ENCODE results near the gene ACAP2.

The ACAP2 gene

DNA sequence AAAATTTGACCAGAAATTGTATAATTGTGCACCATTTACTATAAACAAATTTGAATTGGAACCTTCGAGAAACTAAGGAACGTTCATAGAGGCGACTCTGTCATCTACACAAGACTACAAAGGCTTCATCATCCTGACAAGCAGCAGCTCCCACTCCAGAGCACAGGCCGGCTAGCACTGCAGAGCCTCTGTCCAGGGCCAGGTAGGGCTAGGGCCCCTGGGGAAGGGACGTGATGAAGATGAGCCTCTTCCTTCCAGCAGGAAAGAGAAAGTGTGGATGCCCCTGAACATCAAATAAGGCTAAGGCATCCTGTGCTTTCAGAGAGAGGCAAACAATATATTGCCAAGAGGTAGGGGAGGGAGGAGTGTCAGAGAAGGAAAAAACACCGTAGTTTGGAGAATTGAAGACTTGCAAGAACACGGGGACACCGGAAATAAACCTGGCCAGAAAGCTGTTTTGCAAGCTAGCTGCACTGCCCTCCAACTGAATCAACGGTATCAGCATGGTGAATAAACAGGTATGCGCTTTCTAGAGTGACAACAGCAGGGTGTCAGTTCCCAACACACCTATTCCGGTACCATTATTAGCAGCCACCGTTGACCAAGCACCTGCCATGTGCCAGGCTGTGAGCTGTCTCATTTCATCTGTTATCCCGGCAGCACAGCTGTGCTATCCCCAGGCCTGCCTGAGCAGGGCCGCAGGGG lies 184.2 kb downstream of the ACAP2 start:
- FAIRE-seq (peak; percentile 60), DNase-seq (ENCODE audit: insufficient read length, low spot score) (no peak)
- TF ChIP-seq POLR2AphosphoS5 (IDR thresholded peaks at IDR 0.05; ENCODE audit: low read depth, low read length) (no peak; the same call in 1 of the 2 replicates), TAF1 (IDR thresholded peaks at IDR 0.05; ENCODE audit: low read depth, low read length) (no peak), POLR2A (IDR thresholded peaks at IDR 0.05; ENCODE audit: low read depth, low read length) (no peak), POU2F2 (IDR thresholded peaks at IDR 0.05; ENCODE audit: low read depth, low read length) (no peak), SPI1 (IDR thresholded peaks at IDR 0.05; ENCODE audit: low read depth, low read length) (no peak), PAX5 (IDR thresholded peaks at IDR 0.05; ENCODE audit: insufficient read depth, low read length, severe bottlenecking) (no peak)

DNA sequence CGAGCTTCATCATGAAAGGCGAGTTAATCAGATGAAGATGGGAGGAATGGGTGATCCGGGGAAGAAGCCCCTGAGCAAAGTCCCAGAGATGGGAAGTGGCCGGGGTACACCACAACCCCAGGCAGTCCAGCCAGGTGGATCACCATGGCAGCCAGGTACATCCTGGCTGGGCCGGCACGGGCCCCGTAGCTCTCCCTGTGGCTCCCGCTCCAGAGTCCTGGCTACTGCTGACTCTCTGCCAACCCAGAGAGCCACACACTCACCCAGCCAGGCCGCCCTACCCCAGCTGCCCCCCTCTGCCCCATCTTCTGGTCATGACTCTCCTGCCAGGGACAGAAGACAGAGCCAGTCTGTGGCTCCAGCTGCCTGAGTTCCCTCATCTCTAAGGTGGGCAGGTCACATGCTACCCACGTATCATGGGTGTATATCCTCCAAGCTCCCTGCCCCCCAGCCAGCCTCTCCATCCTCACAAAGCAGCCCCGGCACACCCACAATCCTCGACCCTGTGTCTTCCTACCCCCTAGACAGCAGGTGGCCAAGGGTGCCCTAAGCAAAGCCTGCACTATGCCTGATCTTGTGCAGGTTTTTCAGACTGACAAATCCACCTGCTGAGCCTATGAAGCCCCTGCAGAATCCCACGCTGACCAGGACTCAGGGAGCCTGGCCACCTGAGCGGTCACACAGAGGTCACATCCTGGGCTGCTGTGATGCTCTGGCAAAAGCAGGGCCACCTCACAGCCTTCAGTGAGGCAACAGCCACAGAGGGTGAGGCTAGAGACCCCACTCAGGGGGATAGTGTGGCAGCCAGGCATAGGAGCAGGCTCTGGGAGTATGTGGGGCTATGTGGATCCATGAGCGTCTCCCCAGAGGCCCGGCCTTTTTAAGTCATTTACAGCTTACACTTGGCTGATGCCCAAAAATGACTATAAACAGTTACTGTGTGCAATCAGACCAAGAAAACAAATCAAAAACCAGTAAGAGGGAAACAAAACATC lies 185.1 kb downstream of the ACAP2 start:
- FAIRE-seq (no peak), DNase-seq (ENCODE audit: insufficient read length, low spot score) (no peak)
- TF ChIP-seq PAX5 (IDR thresholded peaks at IDR 0.05; ENCODE audit: insufficient read depth, low read length, severe bottlenecking), result no peak
- TF ChIP-seq SPI1 (IDR thresholded peaks at IDR 0.05; ENCODE audit: low read depth, low read length), result no peak
- no peak for TF ChIP-seq TAF1 (IDR thresholded peaks at IDR 0.05; ENCODE audit: low read depth, low read length)
- TF ChIP-seq POLR2A (IDR thresholded peaks at IDR 0.05; ENCODE audit: low read depth, low read length), result no peak
- no peak for TF ChIP-seq POU2F2 (IDR thresholded peaks at IDR 0.05; ENCODE audit: low read depth, low read length)
- TF ChIP-seq POLR2AphosphoS5 (IDR thresholded peaks at IDR 0.05; ENCODE audit: low read depth, low read length), result no peak

DNA sequence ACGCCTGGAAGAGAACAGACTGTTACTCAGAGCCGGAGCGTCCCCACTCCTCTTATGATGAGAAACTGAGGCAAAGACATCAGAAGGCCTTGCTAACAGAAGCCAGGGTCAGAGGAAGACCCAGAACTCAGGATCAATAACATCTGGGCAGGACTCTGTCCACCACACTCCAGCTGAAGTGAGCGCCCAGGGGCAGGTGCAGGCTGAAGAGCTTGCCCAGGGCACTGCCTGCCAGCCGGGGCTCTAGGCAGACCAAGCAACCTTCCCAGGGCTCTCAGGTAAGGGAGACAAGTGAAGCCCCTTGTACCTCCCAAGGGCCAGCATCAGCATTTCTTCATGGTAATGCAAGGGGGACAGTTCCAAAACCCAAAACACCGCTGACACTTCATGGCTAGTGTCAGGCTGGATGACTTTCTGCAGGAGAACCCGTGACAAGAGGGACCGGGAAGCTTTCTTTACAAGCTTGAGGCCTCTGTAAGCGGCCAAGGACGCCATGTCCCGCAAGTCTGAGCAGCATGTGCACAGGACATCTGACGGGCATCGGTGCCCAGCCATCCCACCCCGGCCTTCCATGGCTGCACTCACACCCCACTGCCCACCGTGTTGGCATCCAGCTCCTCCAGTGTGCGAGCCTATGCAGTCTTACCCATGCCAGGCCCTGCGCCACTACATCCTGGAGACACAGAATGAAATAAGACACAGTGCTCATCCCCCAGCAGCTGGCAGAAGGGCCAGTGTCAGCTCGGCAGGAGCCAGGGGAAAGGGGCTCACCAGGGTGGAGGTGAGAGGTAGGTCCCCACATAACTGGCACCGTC lies 186.0 kb downstream of the ACAP2 start:
- FAIRE-seq, result no peak

GRCh38 chr3:195255571-195256501 lies 187.0 kb downstream of the ACAP2 start:
- FAIRE-seq, result no peak
- TF ChIP-seq PAX5 (IDR thresholded peaks at IDR 0.05; ENCODE audit: insufficient read depth, low read length, severe bottlenecking), result no peak
- TF ChIP-seq SPI1 (IDR thresholded peaks at IDR 0.05; ENCODE audit: low read depth, low read length), result no peak
- no peak for TF ChIP-seq POLR2AphosphoS5 (IDR thresholded peaks at IDR 0.05; ENCODE audit: low read depth, low read length)
- no peak for DNase-seq (ENCODE audit: insufficient read length, low spot score)

More for the DNA sequence above, 186.0 kb downstream of the ACAP2 start:
- no peak for DNase-seq (ENCODE audit: insufficient read length, low spot score)
- TF ChIP-seq POLR2AphosphoS5 (IDR thresholded peaks at IDR 0.05; ENCODE audit: low read depth, low read length) (no peak), PAX5 (IDR thresholded peaks at IDR 0.05; ENCODE audit: insufficient read depth, low read length, severe bottlenecking) (no peak), TAF1 (IDR thresholded peaks at IDR 0.05; ENCODE audit: low read depth, low read length) (no peak), POLR2A (IDR thresholded peaks at IDR 0.05; ENCODE audit: low read depth, low read length) (no peak), POU2F2 (IDR thresholded peaks at IDR 0.05; ENCODE audit: low read depth, low read length) (no peak), SPI1 (IDR thresholded peaks at IDR 0.05; ENCODE audit: low read depth, low read length) (no peak)

DNA sequence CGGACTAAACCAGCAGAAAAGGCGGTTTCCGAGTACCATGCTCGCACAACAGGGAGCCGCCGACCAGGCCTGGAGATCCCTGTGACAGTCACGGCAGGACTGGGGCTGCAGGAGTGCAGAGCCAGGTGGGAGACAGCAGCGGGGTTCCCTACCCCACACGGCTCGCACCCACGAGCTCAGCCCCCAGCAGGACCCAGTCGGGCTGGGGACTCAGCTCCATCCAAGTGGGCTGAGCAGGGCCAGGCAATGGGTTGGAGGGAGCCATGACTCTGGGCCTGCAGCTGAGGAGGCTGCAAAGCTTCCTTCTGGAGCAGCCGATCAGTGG lies 187.7 kb downstream of the ACAP2 start:
- FAIRE-seq (no peak), DNase-seq (ENCODE audit: insufficient read length, low spot score) (no peak)
- no peak for TF ChIP-seq POLR2A (IDR thresholded peaks at IDR 0.05; ENCODE audit: low read depth, low read length)
- TF ChIP-seq TAF1 (IDR thresholded peaks at IDR 0.05; ENCODE audit: low read depth, low read length), result no peak
- TF ChIP-seq POU2F2 (IDR thresholded peaks at IDR 0.05; ENCODE audit: low read depth, low read length), result no peak
- TF ChIP-seq POLR2AphosphoS5 (IDR thresholded peaks at IDR 0.05; ENCODE audit: low read depth, low read length), result no peak
- TF ChIP-seq SPI1 (IDR thresholded peaks at IDR 0.05; ENCODE audit: low read depth, low read length), result no peak
- no peak for TF ChIP-seq PAX5 (IDR thresholded peaks at IDR 0.05; ENCODE audit: insufficient read depth, low read length, severe bottlenecking)

DNA sequence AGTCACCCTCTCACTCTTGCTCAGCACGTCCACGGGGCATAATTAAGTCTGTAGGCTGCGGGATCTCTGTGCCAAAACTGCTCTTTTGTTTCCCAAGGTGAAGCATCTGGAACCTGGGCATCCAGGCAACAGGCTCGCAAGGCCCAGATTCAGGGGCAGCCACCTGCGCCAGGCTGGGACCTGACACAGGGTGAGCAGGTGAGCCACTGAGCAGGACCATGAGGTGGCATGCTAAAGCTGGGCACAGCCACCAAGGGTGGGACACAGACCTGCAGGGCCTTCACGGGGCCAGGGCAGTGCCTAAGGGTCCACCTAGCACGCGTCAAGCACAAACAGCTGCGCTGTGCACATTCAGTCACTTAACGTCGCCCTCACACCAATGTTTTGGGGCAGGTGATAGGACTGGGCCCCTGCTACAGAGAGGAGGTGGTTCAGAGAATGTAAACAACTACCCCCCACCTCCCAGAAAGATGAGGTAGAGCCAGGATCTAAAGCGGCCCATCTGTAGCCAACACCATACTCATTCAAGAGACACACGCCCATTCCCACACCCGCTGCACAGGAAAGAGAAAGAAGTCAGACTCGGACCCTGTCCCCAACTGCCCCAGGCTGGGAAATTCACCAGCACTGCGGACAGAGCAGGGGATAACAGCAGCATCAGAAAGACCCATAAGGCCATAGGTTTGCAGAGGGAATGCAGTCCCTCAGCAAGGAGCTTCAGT lies 188.2 kb downstream of the ACAP2 start:
- no peak for TF ChIP-seq TAF1 (IDR thresholded peaks at IDR 0.05; ENCODE audit: low read depth, low read length)
- TF ChIP-seq SPI1 (IDR thresholded peaks at IDR 0.05; ENCODE audit: low read depth, low read length), result no peak
- TF ChIP-seq POLR2AphosphoS5 (IDR thresholded peaks at IDR 0.05; ENCODE audit: low read depth, low read length), result no peak
- TF ChIP-seq POU2F2 (IDR thresholded peaks at IDR 0.05; ENCODE audit: low read depth, low read length), result no peak
- no peak for DNase-seq (ENCODE audit: insufficient read length, low spot score)
- FAIRE-seq, result no peak

- FAIRE-seq (no peak), DNase-seq (ENCODE audit: insufficient read length, low spot score) (no peak)
- no peak for TF ChIP-seq PAX5 (IDR thresholded peaks at IDR 0.05; ENCODE audit: insufficient read depth, low read length, severe bottlenecking)
- TF ChIP-seq SPI1 (IDR thresholded peaks at IDR 0.05; ENCODE audit: low read depth, low read length), result no peak
These were observed 188.8 kb downstream of the ACAP2 start for GRCh38 chr3:195253923-195254432.

Data from GM12891 (cell line).